ENCODE results near the gene SAPCD1. TPM values are rescaled to one million over a fixed set of nuclear protein-coding genes. Genes with fewer than 3 reads are reported as not detected.
A peak's percentile ranks its signal among the peaks of the same experiment; 100 is the strongest.

Gene SAPCD1
- total RNA-seq, 1 experiment from 2014 or later = 3.2 TPM

GRCh38 chr6:31795616-31796298 lies 33.3 kb downstream of the SAPCD1 start, which contains the start of gene VARS1:
TSS of gene VARS1 (minus strand) at chr6:31795752. CDS start at chr6:31795217, 535 bp downstream.
- Histone ChIP-seq H3K23ac (ENCODE audit: insufficient read length, low read depth, low read length) (no peak within 1 kb of the TSS), H2AK5ac (ENCODE audit: insufficient read length, low read length) (no peak within 1 kb of the TSS), H4K91ac (ENCODE audit: insufficient read length, low read depth, low read length) (no peak within 1 kb of the TSS), H4K8ac (replicated peaks; ENCODE audit: insufficient read length, low read depth, low read length) (no peak within 1 kb of the TSS), H3K9me3 (ENCODE audit: control insufficient read depth, low read depth, low read length) (no peaks in the 10 kb centered on the region), H3K4me2 (ENCODE audit: insufficient read depth, insufficient read length, low read length) (peak within 1 kb of the TSS; percentile 77), H3K56ac (ENCODE audit: insufficient read length, low read depth, low read length) (no peak within 1 kb of the TSS), H3K79me1 (ENCODE audit: insufficient read depth, low read depth, low read length, poor library complexity, severe bottlenecking) (no peaks in the 10 kb centered on the region), H4K5ac (ENCODE audit: insufficient read length, low read depth, low read length) (no peak within 1 kb of the TSS), H3K4me1 (ENCODE audit: insufficient read depth, low read length) (no peaks in the 10 kb centered on the region), H3K23me2 (ENCODE audit: insufficient read length, low read depth, low read length, poor library complexity, severe bottlenecking) (peaks cover 3% of the 10 kb centered on the region), H2AFZ (ENCODE audit: low read length) (no peak within 1 kb of the TSS), H3K4ac (ENCODE audit: low read depth, low read length) (no peak within 1 kb of the TSS), H2BK12ac (ENCODE audit: insufficient read length, low read depth, low read length) (no peak within 1 kb of the TSS), H3T11ph (ENCODE audit: low read length) (no peak within 1 kb of the TSS), H3K18ac (ENCODE audit: insufficient read length, low read depth, low read length) (peak within 1 kb of the TSS; percentile 68), H4K20me1 (ENCODE audit: control insufficient read depth, insufficient read depth, insufficient read length) (no peaks in the 10 kb centered on the region), H2BK20ac (ENCODE audit: low read depth, low read length, poor library complexity, severe bottlenecking) (no peak within 1 kb of the TSS), H3K27ac (ENCODE audit: insufficient read length, low read depth, low read length) (no peak within 1 kb of the TSS), H2BK15ac (ENCODE audit: low read depth, low read length) (no peak within 1 kb of the TSS), H3K79me2 (ENCODE audit: insufficient read depth, low read length) (peaks cover 2% of the 10 kb centered on the region; the same call in 1 of the 2 replicates), H3K14ac (ENCODE audit: insufficient read depth, low read length) (peak within 1 kb of the TSS; percentile 93), H3K9ac (ENCODE audit: extremely low read depth, insufficient read length, low read length) (peak within 1 kb of the TSS; percentile 72), H3K27me3 (ENCODE audit: insufficient read depth, low read length) (no peaks in the 10 kb centered on the region), H2BK5ac (ENCODE audit: insufficient read length, low read length) (no peak within 1 kb of the TSS), H2BK120ac (ENCODE audit: low read depth, low read length, poor library complexity, severe bottlenecking) (no peak within 1 kb of the TSS)
- peaks cover 10% of the 10 kb centered on the region in 2 experiments for H3K4me1 Mint-ChIP-seq
- peak; percentile 83 for TF ChIP-seq CTCF (conservative IDR thresholded peaks at IDR 0.05)
- H3K9me3 Mint-ChIP-seq = no peaks in the 10 kb centered on the region
- DNase-seq = peak; percentile 95
- H3K27ac Mint-ChIP-seq = peak within 1 kb of the TSS; percentile 97 to 98 (median 98)
- no CpG with 5 or more reads among the region's 75 CpGs for WGBS (ENCODE audit: extremely low coverage, insufficient read length, low lambda C conversion rate)
- H3K36me3 Mint-ChIP-seq (ENCODE audit: insufficient read depth in 1 of 3, low read depth in 3 of 3) = peaks cover 10 to 52% (median 42%) of the 10 kb centered on the region in 3 experiments
- H3K27me3 Mint-ChIP-seq (ENCODE audit: low read depth) = no peaks in the 10 kb centered on the region
- H3K4me3 Mint-ChIP-seq = peak within 1 kb of the TSS; percentile 98
